ENCODE data around the gene OR2L8.

Gene OR2L8

DNA sequence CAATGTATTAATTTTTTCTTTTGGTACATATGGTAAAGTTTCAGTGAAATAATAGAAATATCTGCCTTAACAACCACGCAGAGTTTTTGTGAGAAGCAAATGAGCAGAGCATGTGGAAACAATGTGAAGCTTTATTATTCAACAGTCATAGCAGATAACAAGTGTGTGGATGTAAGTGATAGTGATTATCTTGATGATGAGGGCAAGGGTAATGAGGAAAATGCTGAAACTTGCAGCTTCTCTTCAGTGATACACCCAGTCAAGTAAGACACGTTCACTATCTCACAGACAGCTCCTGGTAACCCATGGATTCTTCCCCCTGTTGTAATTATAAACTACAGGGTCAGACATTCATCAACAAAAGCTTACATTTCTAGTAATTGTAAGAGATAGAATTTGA lies 50.2 kb downstream of the OR2L8 start:
- no peak for DNase-seq
